Gastrocnemius medialis (tissue), 4 donors: Measurements from ENCODE around the gene TBATA. TPM values are rescaled to one million over a fixed set of nuclear protein-coding genes. Genes with fewer than 3 reads are reported as not detected.

Source experiments
- ATAC-seq, 2 donors: fragments of 150-250 bp; one replicate each; pipeline ENCODE4 v1.9.1; 2016
- DNase-seq, 2 donors: peaks; one replicate each; pipeline ENCODE4 v3.0.0-alpha.2; 2019
- H3K27ac ChIP-seq, 4 donors: fragments of 200-600 bp; sonication (generic); 1 replicate in 1 of 4; 2 replicates in 3 of 4; pipeline ENCODE4 v1.5.1; 2016 to 2018; ENCODE audit warnings: mild to moderate bottlenecking in 2 of 4, moderate library complexity in 1 of 4
- H3K27me3 ChIP-seq, 3 donors: fragments of 200-600 bp; sonication (generic) in 2 of 3; 1 replicate in 1 of 3; 2 replicates in 2 of 3; pipeline versions ENCODE4 v1.5.1 to v1.6.0; 2016 to 2019; ENCODE audit warnings: mild to moderate bottlenecking in 1 of 3, moderate library complexity in 1 of 3
- H3K36me3 ChIP-seq, 2 donors: fragments of 200-600 bp; sonication (generic) in 1 of 2; one replicate each; pipeline ENCODE4 v1.5.1; 2017 to 2018
- H3K4me1 ChIP-seq, 2 donors: fragments of 200-600 bp; sonication (generic) in 1 of 2; one replicate each; pipeline ENCODE4 v1.5.1; 2016 to 2017; ENCODE audit warnings: mild to moderate bottlenecking in 2 of 2
- H3K4me3 ChIP-seq, 4 donors: fragments of 200-600 bp; sonication (generic) in 3 of 4; 1 replicate in 1 of 4; 2 replicates in 3 of 4; pipeline ENCODE4 v1.5.1; 2016 to 2019; ENCODE audit warnings: mild to moderate bottlenecking in 2 of 4
- H3K9me3 ChIP-seq, 3 donors: fragments of 200-600 bp; sonication (generic) in 2 of 3; 1 replicate in 1 of 3; 2 replicates in 2 of 3; pipeline ENCODE4 v1.5.1; 2016 to 2019
- CTCF ChIP-seq, 5 experiments: fragments of 450-650 bp in 3 of 5; fragments of 200-600 bp in 2 of 5; sonication (generic) in 2 of 5; IDR thresholded peaks in 4 of 5; conservative IDR thresholded peaks in 1 of 5; 1 replicate in 4 of 5; 2 replicates in 1 of 5; pipeline ENCODE4 v1.5.1; 2016 to 2019; ENCODE audit warnings: antibody characterized with exemption in 5 of 5, mild to moderate bottlenecking in 3 of 5, moderate library complexity in 3 of 5
- POLR2A ChIP-seq, 2 donors: fragments of 450-650 bp; IDR thresholded peaks; one replicate each; pipeline ENCODE4 v1.6.1; 2017; ENCODE audit warnings: antibody characterized with exemption in 2 of 2, mild to moderate bottlenecking in 2 of 2, moderate library complexity in 2 of 2
- in situ Hi-C, 4 donors: fragments of 200-750 bp; cut with MboI; loops; one replicate each; pipeline versions ENCODE4 v1.15.0 to v1.8.0; 2017; ENCODE audit warnings: low sequenced_read_pairs in 4 of 4
- intact Hi-C: fragments of 100-400 bp; cut with DNase I; formaldehyde crosslinking; loops from one replicate; pipeline ENCODE4 v1.15.1; 2023; ENCODE audit warnings: low total_unique reads
- total RNA-seq, 4 donors: library from RNA; depleted of rRNA; stranded (reverse); fragments of >200 nt; gene quantifications; one replicate each; pipeline versions ENCODE4 v1.1.0 to v1.2.3, GENCODE V29; 2016

Gene TBATA
- total RNA-seq, 4 donors from 2014 or later = not detected

- H3K27me3 ChIP-seq = no peaks in the 10 kb centered on the region
- no peak overlapping the region for H3K4me3 ChIP-seq
- ATAC-seq (no peak), DNase-seq (no peak)
- TF ChIP-seq POLR2A (IDR thresholded peaks at IDR 0.05) = no peak
- no peak for TF ChIP-seq CTCF (IDR thresholded peaks at IDR 0.05 in 4 of 5, conservative IDR thresholded peaks at IDR 0.05 in 1 of 5)
- intact Hi-C loops = no loop called here
- in situ Hi-C loops = loop anchor here (5.0 to 25.0 kb wide), 6 partner anchors 208 to 325 kb away; partner anchors contain the start of gene NODAL (in 1 of the 4)
- H3K4me1 ChIP-seq = no peaks in the 10 kb centered on the region
- H3K9me3 ChIP-seq = no peaks in the 10 kb centered on the region
- no peak overlapping the region for H3K27ac ChIP-seq
- H3K36me3 ChIP-seq = no peaks in the 10 kb centered on the region
Observed at GRCh38 chr10:70762441-70763175, 22.6 kb downstream of the TBATA start.

- H3K36me3 ChIP-seq = no peaks in the 10 kb centered on the region
- no peaks in the 10 kb centered on the region for H3K4me1 ChIP-seq
- DNase-seq (no peak), ATAC-seq (no peak)
- no peaks in the 10 kb centered on the region for H3K27me3 ChIP-seq
- H3K4me3 ChIP-seq = no peak overlapping the region
- in situ Hi-C loops = loop anchor here (5.0 to 25.0 kb wide), 6 partner anchors 207 to 325 kb away; partner anchors contain the start of gene NODAL (in 1 of the 4)
- no peaks in the 10 kb centered on the region for H3K9me3 ChIP-seq
- TF ChIP-seq CTCF (IDR thresholded peaks at IDR 0.05 in 4 of 5, conservative IDR thresholded peaks at IDR 0.05 in 1 of 5) = no peak
- TF ChIP-seq POLR2A (IDR thresholded peaks at IDR 0.05) = no peak
- intact Hi-C loops = no loop called here
- H3K27ac ChIP-seq = no peak overlapping the region
Observed at GRCh38 chr10:70761727-70762350, 23.3 kb downstream of the TBATA start.

- H3K27ac ChIP-seq = no peak overlapping the region
- no peaks in the 10 kb centered on the region for H3K36me3 ChIP-seq
- in situ Hi-C loops (loop anchor here (5.0 to 25.0 kb wide), 6 partner anchors 206 to 324 kb away; partner anchors contain the start of gene NODAL (in 1 of the 4)), intact Hi-C loops (no loop called here)
- no peaks in the 10 kb centered on the region for H3K4me1 ChIP-seq
- H3K9me3 ChIP-seq = no peaks in the 10 kb centered on the region
- no peak for ATAC-seq
- H3K27me3 ChIP-seq = no peaks in the 10 kb centered on the region
- no peak overlapping the region for H3K4me3 ChIP-seq
- no peak for TF ChIP-seq POLR2A (IDR thresholded peaks at IDR 0.05)
- TF ChIP-seq CTCF (IDR thresholded peaks at IDR 0.05 in 4 of 5, conservative IDR thresholded peaks at IDR 0.05 in 1 of 5) = no peak
- no peak for DNase-seq
Observed at GRCh38 chr10:70761031-70761601, 24.1 kb downstream of the TBATA start.

- no peaks in the 10 kb centered on the region for H3K4me1 ChIP-seq
- H3K27ac ChIP-seq = no peak overlapping the region
- intact Hi-C loops = no loop called here
- H3K27me3 ChIP-seq = no peaks in the 10 kb centered on the region
- ATAC-seq = no peak
- no peak overlapping the region for H3K4me3 ChIP-seq
- H3K36me3 ChIP-seq = no peaks in the 10 kb centered on the region
- in situ Hi-C loops = loop anchor here (5.0 to 25.0 kb wide), 6 partner anchors 206 to 323 kb away; partner anchors contain the start of gene NODAL (in 1 of the 4)
- no peak for TF ChIP-seq POLR2A (IDR thresholded peaks at IDR 0.05)
- TF ChIP-seq CTCF (IDR thresholded peaks at IDR 0.05 in 4 of 5, conservative IDR thresholded peaks at IDR 0.05 in 1 of 5) = no peak
- no peak for DNase-seq
- H3K9me3 ChIP-seq = no peaks in the 10 kb centered on the region
Observed at GRCh38 chr10:70760271-70760787, 24.8 kb downstream of the TBATA start.
